IMR-90 (cell line): ENCODE measurements around the gene MYT1. TPM values are rescaled to one million over a fixed set of nuclear protein-coding genes. Genes with fewer than 3 reads are reported as not detected.

Experiments
- ATAC-seq: fragments of 200-7000 bp; cut with Tn5 transposase; 2 replicates; pipeline ENCODE4 v1.9.1; 2020; ENCODE audit warnings: low read depth, mild to moderate bottlenecking, moderate library complexity
- BruUV-seq: library from RNA; stranded (reverse); fragments of 400-500 nt; replicated peaks from 2 replicates; lab custom pipeline; 2021; lab: Mats Ljungman, UMichigan
- CTCF ChIA-PET: fragments of 300-600 bp; formaldehyde crosslinking; extraction: SDS; loops from one replicate; lab custom pipeline; 2021; ENCODE audit warnings: antibody characterized with exemption; lab: Yijun Ruan, JAX
- POLR2A ChIA-PET: fragments of 300-600 bp; sonication (Branson Sonifier 250); formaldehyde crosslinking; loops from one replicate; lab custom pipeline; 2022; ENCODE audit warnings: antibody characterized with exemption; ENCODE audit not compliant: unreplicated experiment; lab: Charles Lee
- DNase-seq: peaks from one replicate; pipeline ENCODE4 v3.0.0; 2013
- H2AFZ ChIP-seq: replicated peaks from 2 replicates; pipeline ENCODE3; 2013; ENCODE audit warnings: low read length, mild to moderate bottlenecking; ENCODE audit not compliant: poor library complexity
- H2AK5ac ChIP-seq: 2 replicates; pipeline ENCODE4 v1.6.1; 2013; ENCODE audit warnings: low read depth, low read length, inconsistent platforms
- H2AK9ac ChIP-seq: replicated peaks from 2 replicates; pipeline ENCODE3; 2013; ENCODE audit warnings: mild to moderate bottlenecking, low read depth, low read length, moderate library complexity; ENCODE audit not compliant: poor library complexity
- H2BK120ac ChIP-seq: 2 replicates; pipeline ENCODE4 v1.6.1; 2013; ENCODE audit warnings: low read depth, low read length, inconsistent platforms
- H2BK15ac ChIP-seq: 3 replicates; pipeline ENCODE4 v1.6.1; 2013; ENCODE audit warnings: low read depth, low read length, inconsistent platforms
- H2BK20ac ChIP-seq: 2 replicates; pipeline ENCODE4 v1.6.1; 2013; ENCODE audit warnings: low read depth, mild to moderate bottlenecking, inconsistent platforms, low read length, moderate library complexity
- H2BK5ac ChIP-seq: 2 replicates; pipeline ENCODE4 v1.6.1; 2013; ENCODE audit warnings: mild to moderate bottlenecking, low read depth, low read length, inconsistent platforms; ENCODE audit not compliant: poor library complexity, severe bottlenecking
- H3K14ac ChIP-seq: replicated peaks from 2 replicates; pipeline ENCODE4 v1.6.1; 2013; ENCODE audit warnings: low read depth, low read length, inconsistent platforms
- H3K18ac ChIP-seq: 2 replicates; pipeline ENCODE4 v1.6.1; 2013; ENCODE audit warnings: low read depth, low read length, control low read depth
- H3K23ac ChIP-seq: 2 replicates; pipeline ENCODE4 v1.6.1; 2013; ENCODE audit warnings: low read depth, low read length, inconsistent platforms
- H3K27ac ChIP-seq: 2 replicates; pipeline ENCODE4 v1.5.1; 2013; ENCODE audit warnings: mild to moderate bottlenecking, control low read depth, low read length; ENCODE audit not compliant: insufficient read depth
- H3K27me3 ChIP-seq: 2 replicates; pipeline ENCODE4 v1.6.1; 2013; ENCODE audit warnings: low read length; ENCODE audit not compliant: control insufficient read depth, insufficient read depth
- H3K36me3 ChIP-seq: 2 replicates; pipeline ENCODE4 v1.6.1; 2013; ENCODE audit warnings: low read length, mixed read lengths; ENCODE audit not compliant: control insufficient read depth, insufficient read depth
- H3K4ac ChIP-seq: 2 replicates; pipeline ENCODE4 v1.6.1; 2013; ENCODE audit warnings: low read depth, low read length, inconsistent platforms
- H3K4me1 ChIP-seq: 2 replicates; pipeline ENCODE4 v1.6.1; 2013; ENCODE audit warnings: low read length, mixed read lengths; ENCODE audit not compliant: control insufficient read depth, insufficient read depth
- H3K4me2 ChIP-seq: 2 replicates; pipeline ENCODE4 v1.6.1; 2013; ENCODE audit warnings: low read depth, mild to moderate bottlenecking, control low read depth, low read length, moderate library complexity
- H3K4me3 ChIP-seq: 2 replicates; pipeline ENCODE4 v1.5.1; 2013; ENCODE audit warnings: low read depth, mild to moderate bottlenecking, control low read depth, low read length, moderate library complexity; ENCODE audit not compliant: insufficient read depth
- H3K56ac ChIP-seq: 2 replicates; pipeline ENCODE4 v1.6.1; 2013; ENCODE audit warnings: low read length, inconsistent platforms; ENCODE audit not compliant: insufficient read depth; ENCODE audit errors: extremely low read depth
- H3K79me1 ChIP-seq, 2 experiments: 2 replicates each; pipeline ENCODE4 v1.6.1; 2013; ENCODE audit warnings: low read length in 2 of 2, inconsistent platforms in 1 of 2, low read depth in 1 of 2
- H3K9ac ChIP-seq: 2 replicates; pipeline ENCODE4 v1.6.1; 2013; ENCODE audit warnings: low read depth, low read length, control low read depth
- H3K9me1 ChIP-seq: 2 replicates; pipeline ENCODE4 v1.6.1; 2013; ENCODE audit warnings: low read length, inconsistent platforms; ENCODE audit not compliant: insufficient read depth
- H3K9me3 ChIP-seq: 2 replicates; pipeline ENCODE4 v1.6.1; 2013; ENCODE audit warnings: low read length; ENCODE audit not compliant: control insufficient read depth, insufficient read depth
- H4K20me1 ChIP-seq: 2 replicates; pipeline ENCODE4 v1.6.1; 2013; ENCODE audit warnings: low read length, inconsistent platforms; ENCODE audit not compliant: insufficient read depth
- H4K5ac ChIP-seq: 2 replicates; pipeline ENCODE4 v1.6.1; 2013; ENCODE audit warnings: mild to moderate bottlenecking, low read depth, low read length, control low read depth
- H4K8ac ChIP-seq, 2 experiments: 2 replicates each; pipeline ENCODE4 v1.6.1; 2013; ENCODE audit warnings: low read depth in 2 of 2, low read length in 2 of 2, control low read depth in 1 of 2, inconsistent platforms in 1 of 2
- H4K91ac ChIP-seq: 2 replicates; pipeline ENCODE4 v1.6.1; 2013; ENCODE audit warnings: low read depth, low read length, inconsistent platforms; ENCODE audit not compliant: insufficient read depth
- BHLHE40 ChIP-seq: fragments of 150-350 bp; IDR thresholded peaks from 2 replicates; pipeline ENCODE4 v1.6.1; 2016; ENCODE audit warnings: mild to moderate bottlenecking, low read depth, low read length
- WGBS, 2 experiments: methylation state at CpG; one replicate each; pipeline versions ENCODE4 v1.1.5 to v1.1.7; 2013; ENCODE audit warnings: missing lambda C conversion rate in 2 of 2; ENCODE audit not compliant: insufficient read length in 1 of 2; ENCODE audit errors: extremely low coverage in 2 of 2; 5-methylcytosine and 5-hydroxymethylcytosine counted together
- dilution Hi-C: fragments of 300-500 bp; cut with HindIII; formaldehyde crosslinking; loops from one replicate; pipeline ENCODE4 v1.14.3; 2018; ENCODE audit warnings: low sequenced_read_pairs; ENCODE audit not compliant: unreplicated experiment
- in situ Hi-C: fragments of 300-500 bp; cut with MboI; formaldehyde crosslinking; loops from 3 replicates; pipeline ENCODE4 v1.14.3; 2019; ENCODE audit warnings: low sequenced_read_pairs, inconsistent platforms, mixed read lengths
- intact Hi-C: fragments of 100-400 bp; cut with micrococcal nuclease; formaldehyde crosslinking; loops from 2 replicates; pipeline ENCODE4 v1.10.0; 2022
- polyA plus RNA-seq, 3 experiments: library from polyadenylated mRNA; depleted of rRNA; stranded (reverse); fragments of >200 nt; gene quantifications; 2 replicates each; pipeline ENCODE4 v1.2.3, GENCODE V29; 2012; ENCODE audit warnings: low replicate concordance in 1 of 3
- total RNA-seq: library from RNA; depleted of rRNA; stranded (reverse); fragments of >200 nt; gene quantifications from 2 replicates; pipeline ENCODE4 v1.2.3, GENCODE V29; 2012
- TF ChIP-seq, protein P1 (sequence below): conservative IDR thresholded peaks from 2 replicates; pipeline ENCODE4 v1.5.1; 2012; ENCODE audit warnings: mild to moderate bottlenecking, low read depth, low read length, improper control_type of control experiment

The MYT1 gene
- total and polyA plus RNA-seq, 2 of the 4 experiments (the other 2 are of a cell fraction): not detected

DNA sequence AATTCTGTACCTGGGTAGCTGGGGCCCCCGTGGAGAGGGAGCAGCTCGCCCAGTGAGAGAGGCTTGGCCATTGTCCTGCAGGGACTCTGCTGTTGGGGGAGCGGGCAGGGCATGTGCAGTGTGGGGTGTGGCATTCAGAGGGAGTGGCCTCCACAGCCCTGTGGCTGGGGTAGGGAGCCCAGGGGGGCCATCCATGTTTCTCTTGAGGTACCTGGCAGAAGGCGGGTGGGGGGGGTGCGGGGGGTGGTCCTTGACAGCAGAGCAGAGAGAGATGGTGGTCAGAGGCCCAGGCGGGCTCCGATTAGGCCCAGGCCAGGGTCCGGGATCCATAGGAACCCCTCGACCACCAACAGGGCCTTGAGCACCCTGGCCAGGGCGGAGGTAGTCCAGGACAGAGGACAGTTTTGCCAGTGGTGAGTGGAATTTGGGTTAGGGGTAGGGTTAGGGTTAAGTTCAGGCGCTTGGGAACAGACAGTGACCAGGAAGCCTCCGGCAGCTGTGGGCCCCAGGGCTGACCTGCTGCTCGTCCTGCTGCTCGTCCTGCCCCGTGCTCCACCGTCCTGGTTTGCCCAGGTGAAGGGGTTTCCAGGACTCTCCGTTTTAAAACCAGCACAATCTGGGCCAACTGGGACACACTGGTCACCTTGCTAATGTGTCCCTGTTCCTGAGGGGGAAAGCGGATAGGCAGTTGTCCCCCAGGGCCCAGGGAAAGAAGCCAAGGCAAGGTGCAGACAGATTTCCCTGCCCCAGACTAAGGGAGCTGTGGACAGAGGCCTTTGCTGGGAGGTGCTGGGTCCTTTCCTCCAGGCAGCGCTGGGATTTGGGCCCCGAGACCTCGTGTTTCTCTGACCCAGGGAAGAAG, 24.8 kb upstream of the MYT1 start:
- intact Hi-C loops: no loop called here
- no peak for ATAC-seq
- POLR2A ChIA-PET: no interaction called here

More for the DNA sequence above, 24.8 kb upstream of the MYT1 start:
- H3K4me1 ChIP-seq: no peaks in the 10 kb centered on the region
- no peak overlapping the region for H3K14ac ChIP-seq
- no peaks in the 10 kb centered on the region for H3K36me3 ChIP-seq
- H2AK5ac ChIP-seq: no peak overlapping the region
- no peak overlapping the region for H3K23ac ChIP-seq
- DNase-seq: no peak
- in situ Hi-C loops (no loop called here), dilution Hi-C loops (no loop called here)
- H3K4me3 ChIP-seq: no peak overlapping the region
- H4K8ac ChIP-seq: no peak overlapping the region
- H3K27me3 ChIP-seq: peaks cover 23% of the 10 kb centered on the region
- H3K4me2 ChIP-seq: no peak overlapping the region
- H3K4ac ChIP-seq: no peak overlapping the region
- no peak overlapping the region for H3K9ac ChIP-seq
- TF ChIP-seq, protein P1, sequence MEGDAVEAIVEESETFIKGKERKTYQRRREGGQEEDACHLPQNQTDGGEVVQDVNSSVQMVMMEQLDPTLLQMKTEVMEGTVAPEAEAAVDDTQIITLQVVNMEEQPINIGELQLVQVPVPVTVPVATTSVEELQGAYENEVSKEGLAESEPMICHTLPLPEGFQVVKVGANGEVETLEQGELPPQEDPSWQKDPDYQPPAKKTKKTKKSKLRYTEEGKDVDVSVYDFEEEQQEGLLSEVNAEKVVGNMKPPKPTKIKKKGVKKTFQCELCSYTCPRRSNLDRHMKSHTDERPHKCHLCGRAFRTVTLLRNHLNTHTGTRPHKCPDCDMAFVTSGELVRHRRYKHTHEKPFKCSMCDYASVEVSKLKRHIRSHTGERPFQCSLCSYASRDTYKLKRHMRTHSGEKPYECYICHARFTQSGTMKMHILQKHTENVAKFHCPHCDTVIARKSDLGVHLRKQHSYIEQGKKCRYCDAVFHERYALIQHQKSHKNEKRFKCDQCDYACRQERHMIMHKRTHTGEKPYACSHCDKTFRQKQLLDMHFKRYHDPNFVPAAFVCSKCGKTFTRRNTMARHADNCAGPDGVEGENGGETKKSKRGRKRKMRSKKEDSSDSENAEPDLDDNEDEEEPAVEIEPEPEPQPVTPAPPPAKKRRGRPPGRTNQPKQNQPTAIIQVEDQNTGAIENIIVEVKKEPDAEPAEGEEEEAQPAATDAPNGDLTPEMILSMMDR: no peak
- no peak for TF ChIP-seq BHLHE40
- WGBS, 2 experiments: 46% methylated on average over 5 of the region's 21 CpGs; no CpG with 5 or more reads in 1 of the 2 experiments
- no peak overlapping the region for H4K5ac ChIP-seq
- BruUV-seq: no TSS peak
- H3K27ac ChIP-seq: no peak overlapping the region
- no peak overlapping the region for H2AFZ ChIP-seq
- H3K9me3 ChIP-seq: no peaks in the 10 kb centered on the region
- H3K9me1 ChIP-seq: no peaks in the 10 kb centered on the region
- H3K18ac ChIP-seq: no peak overlapping the region
- H2BK20ac ChIP-seq: no peak overlapping the region
- no peak overlapping the region for H4K91ac ChIP-seq
- H3K56ac ChIP-seq: no peak overlapping the region
- no peak overlapping the region for H2BK5ac ChIP-seq
- CTCF ChIA-PET: no interaction called here
- no peak overlapping the region for H2BK120ac ChIP-seq
- H3K79me1 ChIP-seq: no peaks in the 10 kb centered on the region
- H4K20me1 ChIP-seq: no peaks in the 10 kb centered on the region
- H2BK15ac ChIP-seq: no peak overlapping the region
- no peak overlapping the region for H2AK9ac ChIP-seq
